HG02870 (cell line): ENCODE data around the gene B4GALNT4.
"Not testable (repeated sequence)": the region's sequence is repeated elsewhere in the genome, so short reads cannot be mapped to it uniquely, and the experiment has no call there.

ENCODE experiments used
- ATAC-seq: cut with Tn5 transposase; IDR thresholded peaks from one replicate; pipeline ENCODE4 v1.9.1; 2021; ENCODE audit warnings: mild to moderate bottlenecking, moderate library complexity; ENCODE audit not compliant: unreplicated experiment

Gene B4GALNT4

GRCh38 chr11:418343-419247 is 49.3 kb downstream of the B4GALNT4 start:
- no peak for ATAC-seq

DNA sequence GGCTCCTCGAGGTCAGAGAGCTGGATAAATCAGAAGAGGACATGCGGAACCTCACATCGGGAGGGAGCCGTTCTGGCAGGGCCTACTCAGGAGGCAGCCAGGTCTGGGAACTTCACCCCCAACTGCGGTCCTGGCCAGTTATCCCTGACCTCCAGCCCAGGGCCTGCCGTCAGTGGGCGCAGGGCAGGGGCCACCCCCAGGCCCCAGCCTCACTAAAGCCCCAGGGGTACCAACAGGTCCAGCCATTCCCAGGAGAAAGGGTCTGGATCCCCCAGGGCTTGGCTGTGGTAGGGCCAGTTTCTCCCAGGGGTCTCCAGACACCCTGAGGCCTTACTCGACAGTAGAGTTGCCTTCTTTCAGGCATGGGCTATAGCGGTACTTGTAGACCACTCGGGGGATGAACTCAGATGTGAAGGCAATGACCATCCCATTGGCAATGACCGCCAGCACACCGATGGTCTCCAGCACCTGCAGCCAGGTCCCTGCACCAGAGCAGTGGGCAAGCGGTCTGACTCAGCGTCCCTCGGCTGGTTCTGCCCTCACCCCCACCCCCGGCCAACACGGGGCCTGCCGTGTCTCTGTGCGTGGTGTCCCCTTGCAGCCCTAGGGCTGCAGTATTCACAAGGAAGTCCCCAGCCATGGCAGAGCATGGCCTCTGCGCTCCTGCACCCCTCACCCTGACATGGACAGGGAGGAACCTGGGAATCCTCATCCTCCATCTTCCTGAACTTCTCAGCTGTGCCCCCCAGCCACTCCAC is 50.1 kb downstream of the B4GALNT4 start:
- no peak for ATAC-seq

- no peak for ATAC-seq
Measured at GRCh38 chr11:420054-420910, 51.0 kb downstream of the B4GALNT4 start.

- ATAC-seq, result no peak
Measured at GRCh38 chr11:420911-421321, 51.6 kb downstream of the B4GALNT4 start.

- ATAC-seq, result no peak
Measured at GRCh38 chr11:422249-422656, 53.0 kb downstream of the B4GALNT4 start.

DNA sequence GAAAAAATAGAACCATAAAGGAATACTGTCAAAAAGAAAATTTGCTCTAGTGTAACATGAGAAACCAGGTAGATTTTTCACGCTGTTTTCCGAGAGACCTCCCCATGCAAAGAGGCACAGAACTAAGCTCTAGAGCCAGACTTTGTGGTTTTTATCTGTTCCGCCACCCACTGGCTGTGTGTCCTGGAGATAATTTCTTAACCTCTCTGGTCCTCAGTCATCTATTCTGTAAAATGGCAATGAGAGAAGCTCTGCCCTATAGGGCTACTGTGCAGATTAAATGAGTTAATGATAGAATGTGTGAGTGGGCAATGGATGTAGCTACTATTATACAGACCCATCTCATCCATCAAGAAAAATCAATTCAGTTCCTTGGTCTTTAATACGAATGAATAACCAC is 54.9 kb downstream of the B4GALNT4 start:
- ATAC-seq, result no peak

DNA sequence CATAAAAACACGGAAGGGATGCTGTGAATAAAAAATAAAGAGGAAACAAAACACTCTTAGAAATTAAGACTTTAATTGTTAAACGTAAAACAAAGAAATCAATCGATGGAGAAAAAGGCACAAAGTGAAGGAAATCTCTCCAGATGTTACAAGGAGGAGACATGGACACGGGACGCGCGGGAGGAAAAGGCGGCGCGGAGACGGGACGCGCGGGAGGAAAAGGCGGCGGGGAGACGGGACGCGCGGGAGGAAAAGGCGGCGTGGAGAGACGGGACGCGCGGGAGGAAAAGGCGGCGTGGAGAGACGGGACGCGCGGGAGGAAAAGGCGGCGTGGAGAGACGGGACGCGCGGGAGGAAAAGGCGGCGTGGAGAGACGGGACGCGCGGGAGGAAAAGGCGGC is 55.5 kb downstream of the B4GALNT4 start:
- ATAC-seq, result not testable (repeated sequence)

DNA sequence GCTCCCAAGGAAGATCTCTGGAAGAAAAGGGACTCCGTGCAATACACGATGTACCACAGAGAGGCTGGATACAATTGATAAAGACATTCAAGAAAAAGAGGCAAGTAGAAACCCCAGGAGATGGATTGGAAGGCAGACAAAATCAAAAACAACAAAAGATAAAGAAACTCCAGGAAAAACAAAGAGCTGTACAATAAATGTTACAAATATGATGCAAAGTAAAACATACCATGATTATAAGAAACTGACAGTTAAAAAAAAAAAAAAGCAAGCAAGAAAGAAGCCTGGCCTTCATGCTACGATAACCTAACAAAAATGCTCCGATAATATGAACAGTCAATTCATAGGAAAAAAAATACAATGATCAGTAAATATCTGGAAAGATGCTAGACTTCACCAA is 56.0 kb downstream of the B4GALNT4 start:
- ATAC-seq, result no peak

GRCh38 chr11:426851-427250 is 57.6 kb downstream of the B4GALNT4 start:
- ATAC-seq, result no peak

- no peak for ATAC-seq
Measured at GRCh38 chr11:428295-428694, 59.0 kb downstream of the B4GALNT4 start.

GRCh38 chr11:429391-429790 is 60.1 kb downstream of the B4GALNT4 start:
- ATAC-seq, result no peak

DNA sequence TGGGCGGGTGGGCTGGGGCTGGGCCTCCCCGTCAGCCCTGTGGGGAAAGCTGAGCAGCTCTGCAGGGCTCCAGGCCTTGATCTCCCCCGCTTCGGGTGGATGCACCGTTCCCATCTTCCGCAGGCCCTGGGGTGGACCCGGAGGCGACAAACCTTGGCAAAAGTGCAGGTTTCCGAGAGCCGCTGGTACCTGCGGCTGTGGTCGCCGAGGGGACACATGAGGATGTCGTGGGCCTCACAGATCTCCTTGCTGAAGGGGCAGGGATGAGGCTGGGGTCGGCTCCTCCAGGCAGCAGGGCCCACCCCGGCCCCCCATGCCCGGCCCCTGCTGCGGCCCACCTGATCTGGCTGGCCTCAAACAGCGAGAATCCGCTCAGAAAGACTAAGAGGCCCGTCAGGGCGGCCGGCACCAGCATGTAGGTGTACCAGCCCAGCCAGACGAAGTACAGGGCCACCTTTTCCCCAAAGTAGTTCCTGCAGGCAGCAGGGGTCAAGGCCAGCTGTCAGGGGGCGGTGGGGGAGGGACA is 60.7 kb downstream of the B4GALNT4 start:
- ATAC-seq, result no peak
